ENCODE measurements around the gene GUCD1.
"Not testable (repeated sequence)": the region's sequence is repeated elsewhere in the genome, so short reads cannot be mapped to it uniquely, and the experiment has no call there.

Gene GUCD1

DNA sequence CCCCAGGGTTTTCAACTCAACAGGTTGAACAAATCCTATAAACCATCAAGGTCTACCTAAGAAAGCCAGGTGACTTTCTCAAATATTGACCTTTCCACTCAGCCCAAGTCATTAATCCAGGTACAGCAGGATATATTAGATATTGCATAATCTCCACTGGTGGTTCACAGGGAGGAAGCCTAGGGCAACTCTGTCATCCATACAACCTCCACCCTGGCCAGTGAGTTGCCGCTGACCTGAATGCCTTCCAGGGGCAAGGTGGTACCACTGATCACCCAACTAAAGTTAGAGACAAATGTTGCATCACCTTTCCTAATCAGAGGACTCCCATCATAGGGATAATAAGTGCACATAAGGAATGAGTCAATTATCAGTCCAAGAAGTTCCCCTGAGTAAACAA is 22.9 kb downstream of the GUCD1 start:
- TF ChIP-seq ZNF274 (IDR thresholded peaks at IDR 0.05; ENCODE audit: low read depth, low read length) (no peak), YY1 (IDR thresholded peaks at IDR 0.05; ENCODE audit: insufficient read depth, insufficient read length) (no peak), SUZ12 (IDR thresholded peaks at IDR 0.05; ENCODE audit: extremely low read depth, insufficient read depth, insufficient read length) (no peak)
- Histone ChIP-seq H3K4me3 (ENCODE audit: insufficient read length, low read depth) (no peak overlapping the region), H3K9me3 (ENCODE audit: insufficient read depth, low read length) (no peaks in the 10 kb centered on the region), H3K36me3 (ENCODE audit: insufficient read depth, insufficient read length, low read length) (no peaks in the 10 kb centered on the region), H3K4me1 (ENCODE audit: insufficient read depth, insufficient read length) (peaks cover 1% of the 10 kb centered on the region), H3K27me3 (ENCODE audit: insufficient read depth, insufficient read length) (no peaks in the 10 kb centered on the region), H3K9ac (ENCODE audit: insufficient read length, low read depth) (no peak overlapping the region)
- no peak for DNase-seq (ENCODE audit: low read depth, low spot score)

DNA sequence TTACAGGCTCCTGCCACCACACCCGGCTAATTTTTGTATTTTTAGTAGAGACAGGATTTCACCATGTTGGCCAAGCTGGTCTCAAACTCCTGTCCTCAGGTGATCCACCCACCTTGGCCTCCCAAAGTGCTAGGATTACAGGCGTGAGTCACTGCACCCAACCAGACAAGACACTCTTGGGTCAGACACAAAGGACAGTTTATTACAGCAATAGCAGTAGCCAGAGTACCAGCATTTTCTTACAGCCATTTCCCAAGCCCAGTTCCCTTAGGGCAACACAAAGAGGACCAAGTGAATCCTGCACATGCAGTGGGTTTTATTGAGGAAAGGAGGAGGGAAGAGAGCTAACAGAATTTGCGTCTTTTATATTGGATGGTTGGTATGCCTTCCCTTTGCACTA is 24.0 kb downstream of the GUCD1 start:
- H3K27me3 ChIP-seq (ENCODE audit: insufficient read depth, insufficient read length); H3K36me3 ChIP-seq (ENCODE audit: insufficient read depth, insufficient read length, low read length); H3K4me1 ChIP-seq (ENCODE audit: insufficient read depth, insufficient read length); DNase-seq (ENCODE audit: low read depth, low spot score); H3K4me3 ChIP-seq (ENCODE audit: insufficient read length, low read depth); H3K9me3 ChIP-seq (ENCODE audit: insufficient read depth, low read length); H3K9ac ChIP-seq (ENCODE audit: insufficient read length, low read depth): not testable (repeated sequence)

DNA sequence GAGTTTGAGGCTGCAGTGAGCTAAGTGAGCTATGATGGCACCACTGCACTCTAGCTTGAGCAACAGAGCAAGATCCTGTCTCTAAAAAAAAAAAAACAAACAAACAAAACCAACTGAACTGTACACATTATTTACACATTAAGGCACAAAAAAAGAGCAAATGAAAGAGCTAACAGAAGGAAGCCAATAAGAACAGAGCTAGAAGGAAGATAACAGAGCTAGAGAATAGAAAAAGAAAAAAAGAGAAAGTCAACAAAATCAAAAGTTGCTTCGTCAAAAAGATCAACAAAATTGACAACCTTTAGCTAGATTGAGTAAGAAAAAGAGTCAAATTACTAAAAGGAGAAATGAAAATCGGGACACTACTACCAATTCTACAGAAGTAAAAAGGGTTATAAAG is 25.0 kb downstream of the GUCD1 start:
- H3K9ac ChIP-seq (ENCODE audit: insufficient read length, low read depth): no peak overlapping the region
- TF ChIP-seq SUZ12 (IDR thresholded peaks at IDR 0.05; ENCODE audit: extremely low read depth, insufficient read depth, insufficient read length) (no peak), YY1 (IDR thresholded peaks at IDR 0.05; ENCODE audit: insufficient read depth, insufficient read length) (no peak), ZNF274 (IDR thresholded peaks at IDR 0.05; ENCODE audit: low read depth, low read length) (no peak)
- no peak overlapping the region for H3K4me3 ChIP-seq (ENCODE audit: insufficient read length, low read depth)
- H3K36me3 ChIP-seq (ENCODE audit: insufficient read depth, insufficient read length, low read length): no peaks in the 10 kb centered on the region
- H3K27me3 ChIP-seq (ENCODE audit: insufficient read depth, insufficient read length): no peaks in the 10 kb centered on the region
- no peaks in the 10 kb centered on the region for H3K9me3 ChIP-seq (ENCODE audit: insufficient read depth, low read length)
- H3K4me1 ChIP-seq (ENCODE audit: insufficient read depth, insufficient read length): peaks cover 1% of the 10 kb centered on the region
- DNase-seq (ENCODE audit: low read depth, low spot score): no peak

GRCh38 chr22:24526191-24526590 is 28.7 kb downstream of the GUCD1 start:
- Histone ChIP-seq H3K9me3 (ENCODE audit: insufficient read depth, low read length) (no peaks in the 10 kb centered on the region), H3K9ac (ENCODE audit: insufficient read length, low read depth) (peak overlapping the region; percentile 46), H3K4me1 (ENCODE audit: insufficient read depth, insufficient read length) (no peaks in the 10 kb centered on the region), H3K27me3 (ENCODE audit: insufficient read depth, insufficient read length) (no peaks in the 10 kb centered on the region), H3K4me3 (ENCODE audit: insufficient read length, low read depth) (no peak overlapping the region), H3K36me3 (ENCODE audit: insufficient read depth, insufficient read length, low read length) (no peaks in the 10 kb centered on the region)
- TF ChIP-seq SUZ12 (IDR thresholded peaks at IDR 0.05; ENCODE audit: extremely low read depth, insufficient read depth, insufficient read length): no peak
- TF ChIP-seq ZNF274 (IDR thresholded peaks at IDR 0.05; ENCODE audit: low read depth, low read length): no peak
- no peak for TF ChIP-seq YY1 (IDR thresholded peaks at IDR 0.05; ENCODE audit: insufficient read depth, insufficient read length)
- no peak for DNase-seq (ENCODE audit: low read depth, low spot score)

- Histone ChIP-seq H3K36me3 (ENCODE audit: insufficient read depth, insufficient read length, low read length) (no peaks in the 10 kb centered on the region), H3K4me1 (ENCODE audit: insufficient read depth, insufficient read length) (no peaks in the 10 kb centered on the region), H3K9me3 (ENCODE audit: insufficient read depth, low read length) (no peaks in the 10 kb centered on the region), H3K4me3 (ENCODE audit: insufficient read length, low read depth) (no peak overlapping the region), H3K9ac (ENCODE audit: insufficient read length, low read depth) (peak overlapping the region; percentile 46), H3K27me3 (ENCODE audit: insufficient read depth, insufficient read length) (no peaks in the 10 kb centered on the region)
- DNase-seq (ENCODE audit: low read depth, low spot score): peak; percentile 60
- no peak for TF ChIP-seq SUZ12 (IDR thresholded peaks at IDR 0.05; ENCODE audit: extremely low read depth, insufficient read depth, insufficient read length)
- no peak for TF ChIP-seq YY1 (IDR thresholded peaks at IDR 0.05; ENCODE audit: insufficient read depth, insufficient read length)
- TF ChIP-seq ZNF274 (IDR thresholded peaks at IDR 0.05; ENCODE audit: low read depth, low read length): no peak
These were observed 29.4 kb downstream of the GUCD1 start for GRCh38 chr22:24525416-24526037.

GRCh38 chr22:24523873-24524272 is 31.1 kb downstream of the GUCD1 start:
- no peaks in the 10 kb centered on the region for H3K36me3 ChIP-seq (ENCODE audit: insufficient read depth, insufficient read length, low read length)
- no peak for TF ChIP-seq YY1 (IDR thresholded peaks at IDR 0.05; ENCODE audit: insufficient read depth, insufficient read length)
- TF ChIP-seq SUZ12 (IDR thresholded peaks at IDR 0.05; ENCODE audit: extremely low read depth, insufficient read depth, insufficient read length): no peak
- no peak for TF ChIP-seq ZNF274 (IDR thresholded peaks at IDR 0.05; ENCODE audit: low read depth, low read length)
- H3K9ac ChIP-seq (ENCODE audit: insufficient read length, low read depth): no peak overlapping the region
- no peaks in the 10 kb centered on the region for H3K27me3 ChIP-seq (ENCODE audit: insufficient read depth, insufficient read length)
- no peak overlapping the region for H3K4me3 ChIP-seq (ENCODE audit: insufficient read length, low read depth)
- no peaks in the 10 kb centered on the region for H3K9me3 ChIP-seq (ENCODE audit: insufficient read depth, low read length)
- H3K4me1 ChIP-seq (ENCODE audit: insufficient read depth, insufficient read length): no peaks in the 10 kb centered on the region
- DNase-seq (ENCODE audit: low read depth, low spot score): no peak

- no peak for TF ChIP-seq YY1 (IDR thresholded peaks at IDR 0.05; ENCODE audit: insufficient read depth, insufficient read length)
- TF ChIP-seq ZNF274 (IDR thresholded peaks at IDR 0.05; ENCODE audit: low read depth, low read length): no peak
- no peak for TF ChIP-seq SUZ12 (IDR thresholded peaks at IDR 0.05; ENCODE audit: extremely low read depth, insufficient read depth, insufficient read length)
- H3K36me3 ChIP-seq (ENCODE audit: insufficient read depth, insufficient read length, low read length): no peaks in the 10 kb centered on the region
- no peaks in the 10 kb centered on the region for H3K27me3 ChIP-seq (ENCODE audit: insufficient read depth, insufficient read length)
- H3K9ac ChIP-seq (ENCODE audit: insufficient read length, low read depth): peak overlapping the region; percentile 36
- no peaks in the 10 kb centered on the region for H3K4me1 ChIP-seq (ENCODE audit: insufficient read depth, insufficient read length)
- H3K4me3 ChIP-seq (ENCODE audit: insufficient read length, low read depth): no peak overlapping the region
- H3K9me3 ChIP-seq (ENCODE audit: insufficient read depth, low read length): no peaks in the 10 kb centered on the region
- peak; percentile 64 for DNase-seq (ENCODE audit: low read depth, low spot score)
These were observed 33.1 kb downstream of the GUCD1 start for GRCh38 chr22:24521791-24522245.
